Measurements from ENCODE around the gene CFAP251. TPM values are rescaled to one million over a fixed set of nuclear protein-coding genes. Genes with fewer than 3 reads are reported as not detected.
A peak's percentile ranks its signal among the peaks of the same experiment; 100 is the strongest.

Gene CFAP251
- total and polyA plus RNA-seq, 2 of the 13 experiments (the other 11 are each of a cell fraction or from before 2014, with no cell fraction given), result 0.30 to 0.42 TPM

GRCh38 chr12:122051231-122051876, 133.0 kb downstream of the CFAP251 start (continued):
- TF ChIP-seq ZXDC (CRISPR knock-in tag; IDR thresholded peaks at IDR 0.05) (no peak), CENPT (CRISPR knock-in tag; IDR thresholded peaks at IDR 0.05; ENCODE audit: low read depth) (no peak), MIXL1 (CRISPR knock-in tag; IDR thresholded peaks at IDR 0.05) (no peak), MTA3 (CRISPR knock-in tag; IDR thresholded peaks at IDR 0.05) (no peak), HNRNPL (IDR thresholded peaks at IDR 0.05; ENCODE audit: low read depth, low read length) (no peak), ZNF687 (CRISPR knock-in tag; IDR thresholded peaks at IDR 0.05) (peak; percentile 57), NR2F2 (IDR thresholded peaks at IDR 0.05; ENCODE audit: borderline replicate concordance, low read depth) (0 out of 2 replicates have a peak, but pooled peaks have one; percentile 36), TRIM24 (CRISPR knock-in tag; IDR thresholded peaks at IDR 0.05) (no peak), ZBTB38 (CRISPR knock-in tag; IDR thresholded peaks at IDR 0.05) (no peak), ZNF713 (CRISPR knock-in tag; IDR thresholded peaks at IDR 0.05) (no peak), ZBTB8A (CRISPR knock-in tag; IDR thresholded peaks at IDR 0.05; ENCODE audit: borderline replicate concordance, low read depth) (no peak), GATA4 (IDR thresholded peaks at IDR 0.05; ENCODE audit: borderline replicate concordance, low read depth) (no peak), RARA (CRISPR knock-in tag; IDR thresholded peaks at IDR 0.05) (peak; percentile 96), CAMTA2 (CRISPR knock-in tag; IDR thresholded peaks at IDR 0.05; ENCODE audit: borderline replicate concordance) (no peak), BCL6 (CRISPR knock-in tag; IDR thresholded peaks at IDR 0.05) (peak; percentile 68), RXRB (CRISPR knock-in tag; IDR thresholded peaks at IDR 0.05; ENCODE audit: borderline replicate concordance) (peak; percentile 73; the same call in 1 of the 2 replicates), PRMT3 (CRISPR knock-in tag; IDR thresholded peaks at IDR 0.05; ENCODE audit: borderline replicate concordance, low read depth) (no peak), ZBTB2 (CRISPR knock-in tag; IDR thresholded peaks at IDR 0.05; ENCODE audit: low read depth) (no peak), TRIM22 (IDR thresholded peaks at IDR 0.05) (no peak), ZNF792 (CRISPR knock-in tag; IDR thresholded peaks at IDR 0.05) (no peak)
